ENCODE data around the gene ST6GALNAC4.

The ST6GALNAC4 gene

DNA sequence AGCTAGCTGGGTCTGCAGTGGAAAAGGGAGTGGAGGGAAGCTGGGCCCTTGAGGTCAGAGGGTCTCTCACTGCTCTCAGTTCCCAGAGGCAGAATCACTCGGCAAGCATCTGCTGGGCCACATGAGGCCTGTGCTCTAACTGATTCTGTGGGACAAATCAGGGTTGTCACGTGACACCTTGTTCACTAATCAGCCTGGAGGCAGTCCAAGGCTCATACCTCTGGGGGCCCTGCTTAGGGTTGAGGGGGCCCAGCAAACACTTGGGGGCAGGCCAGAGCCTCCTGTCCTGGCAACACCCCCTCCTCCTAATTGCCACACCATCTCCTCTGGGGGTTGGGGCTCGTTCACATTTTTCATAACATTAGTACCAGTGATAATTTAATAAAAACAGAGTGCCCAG is 29.9 kb upstream of the ST6GALNAC4 start:
- no peak for DNase-seq (ENCODE audit: low read depth in 2 of 2)

DNA sequence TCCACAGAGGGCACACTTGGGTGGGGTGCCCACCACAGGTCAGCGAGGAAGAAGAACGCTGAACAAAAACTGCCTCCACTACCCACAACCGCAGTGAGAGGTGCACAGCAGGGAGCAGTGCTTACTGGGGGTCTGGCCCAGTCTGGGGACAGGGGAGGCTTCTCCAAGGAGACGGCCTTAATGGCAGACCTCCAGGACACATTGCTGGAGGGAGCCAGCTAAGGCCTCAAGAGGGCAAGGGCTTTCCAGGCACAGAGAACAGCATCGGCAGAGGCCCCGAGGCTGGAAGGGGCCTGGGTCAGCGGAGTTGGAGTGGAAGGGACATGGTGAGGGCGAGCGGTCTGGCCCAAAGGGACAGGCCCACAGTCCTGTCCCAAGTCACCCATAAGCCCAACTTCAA is 29.1 kb upstream of the ST6GALNAC4 start:
- no peak for DNase-seq (ENCODE audit: low read depth in 2 of 2)

DNA sequence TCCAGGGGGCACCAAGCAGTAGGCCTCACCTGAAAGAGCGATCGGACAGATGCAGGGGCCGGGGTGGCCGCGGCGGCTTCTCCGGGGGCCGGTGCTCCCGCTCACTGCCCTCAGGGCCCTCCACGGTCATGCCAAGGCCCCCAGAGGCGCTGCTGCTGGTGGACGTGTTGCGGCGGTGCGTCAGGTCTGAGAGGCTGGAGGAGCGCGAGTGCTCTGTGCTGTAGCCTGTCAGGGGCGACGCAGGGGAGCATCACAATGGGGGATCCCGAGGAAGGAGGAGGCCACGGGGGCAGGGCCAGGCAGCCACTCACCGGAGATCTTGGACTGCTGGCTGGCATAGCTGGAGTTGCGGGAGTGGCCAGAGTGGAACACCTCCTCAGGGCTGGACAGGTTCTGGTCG is 28.5 kb upstream of the ST6GALNAC4 start:
- DNase-seq (ENCODE audit: low read depth in 2 of 2), result no peak

DNA sequence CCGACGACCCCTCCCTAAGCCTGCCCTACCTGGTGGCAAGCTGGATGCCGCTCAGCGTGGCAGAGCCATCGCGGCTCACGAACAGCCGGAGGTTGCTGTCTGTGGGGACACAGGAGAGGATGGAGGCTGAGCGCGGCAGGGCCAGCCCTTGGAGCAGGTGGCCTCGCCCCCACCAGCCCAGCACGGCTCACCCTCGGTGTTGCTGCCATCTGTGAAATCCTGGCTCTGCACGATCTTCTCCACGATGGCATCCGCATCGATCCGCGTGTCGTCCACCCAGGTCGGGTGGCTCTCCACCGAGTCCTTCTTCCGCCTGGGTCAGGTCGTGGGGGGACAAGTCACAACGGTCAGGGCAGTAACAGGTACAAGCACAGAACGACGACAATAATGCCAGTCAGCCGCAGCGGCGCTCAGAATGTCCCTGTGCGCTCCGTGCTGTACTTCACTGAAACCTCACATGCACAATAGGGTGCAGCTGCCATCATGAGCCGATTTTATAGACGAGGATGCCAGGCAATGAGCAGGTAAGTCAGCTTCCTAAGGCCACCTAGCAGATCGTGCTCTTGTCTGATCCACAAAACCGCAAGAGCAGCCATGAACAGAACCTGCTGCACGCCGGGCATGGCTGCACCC is 27.9 kb upstream of the ST6GALNAC4 start:
- DNase-seq (ENCODE audit: low read depth in 2 of 2), result no peak

DNA sequence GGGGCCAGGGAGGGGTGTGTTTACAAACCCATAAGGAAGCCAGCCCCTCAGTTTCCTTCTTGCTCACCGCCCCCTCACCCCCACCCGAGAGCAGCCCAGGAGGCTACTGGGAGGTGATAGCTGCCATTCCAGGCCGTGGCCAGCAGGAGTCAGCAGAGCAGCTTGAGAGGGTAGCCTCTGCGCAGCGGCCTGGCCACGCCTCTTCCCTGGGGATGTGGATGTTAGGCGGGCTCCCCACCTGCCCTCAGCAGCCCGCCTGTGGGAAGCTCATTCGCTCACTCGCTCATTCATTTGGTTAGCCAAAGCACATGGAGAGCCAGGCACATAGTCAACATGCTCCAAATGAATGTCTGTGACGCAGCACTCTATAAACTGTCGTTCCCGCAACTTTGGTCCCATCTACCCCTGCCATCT is 26.9 kb upstream of the ST6GALNAC4 start:
- peak; percentile 64 to 82 for DNase-seq (ENCODE audit: low read depth in 2 of 2)

DNA sequence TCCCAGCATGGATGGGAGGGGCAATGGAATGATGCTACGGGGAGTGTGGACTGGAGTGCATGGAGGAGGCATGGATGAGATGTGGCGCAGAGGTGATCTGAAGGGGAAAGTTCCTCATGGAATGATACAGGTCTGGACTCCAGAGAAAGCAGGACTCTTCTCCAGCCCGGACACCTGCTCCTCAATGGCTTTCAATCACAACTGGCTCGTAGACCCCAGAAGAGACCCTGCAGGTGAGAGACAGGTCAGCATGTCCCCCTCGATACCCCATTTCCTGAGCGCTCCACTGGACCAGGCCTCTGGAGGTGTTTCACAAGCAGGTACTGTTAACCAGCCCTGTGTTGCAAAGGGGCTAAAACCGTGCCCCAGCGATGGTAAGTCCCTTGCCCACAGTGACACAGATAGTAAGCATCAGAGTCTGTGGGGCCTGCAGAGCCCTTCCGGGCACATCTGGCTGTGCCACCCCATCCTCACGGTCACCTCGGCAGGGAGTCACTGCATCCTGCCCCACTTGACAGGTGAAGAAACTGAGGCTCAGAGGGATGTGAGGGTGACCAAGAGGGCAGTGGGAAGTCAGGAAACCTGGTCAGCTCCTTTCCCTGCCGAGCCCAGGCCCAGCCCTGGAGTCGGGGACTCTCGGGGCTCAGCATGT is 26.3 kb upstream of the ST6GALNAC4 start:
- DNase-seq (ENCODE audit: low read depth in 2 of 2), result no peak

DNA sequence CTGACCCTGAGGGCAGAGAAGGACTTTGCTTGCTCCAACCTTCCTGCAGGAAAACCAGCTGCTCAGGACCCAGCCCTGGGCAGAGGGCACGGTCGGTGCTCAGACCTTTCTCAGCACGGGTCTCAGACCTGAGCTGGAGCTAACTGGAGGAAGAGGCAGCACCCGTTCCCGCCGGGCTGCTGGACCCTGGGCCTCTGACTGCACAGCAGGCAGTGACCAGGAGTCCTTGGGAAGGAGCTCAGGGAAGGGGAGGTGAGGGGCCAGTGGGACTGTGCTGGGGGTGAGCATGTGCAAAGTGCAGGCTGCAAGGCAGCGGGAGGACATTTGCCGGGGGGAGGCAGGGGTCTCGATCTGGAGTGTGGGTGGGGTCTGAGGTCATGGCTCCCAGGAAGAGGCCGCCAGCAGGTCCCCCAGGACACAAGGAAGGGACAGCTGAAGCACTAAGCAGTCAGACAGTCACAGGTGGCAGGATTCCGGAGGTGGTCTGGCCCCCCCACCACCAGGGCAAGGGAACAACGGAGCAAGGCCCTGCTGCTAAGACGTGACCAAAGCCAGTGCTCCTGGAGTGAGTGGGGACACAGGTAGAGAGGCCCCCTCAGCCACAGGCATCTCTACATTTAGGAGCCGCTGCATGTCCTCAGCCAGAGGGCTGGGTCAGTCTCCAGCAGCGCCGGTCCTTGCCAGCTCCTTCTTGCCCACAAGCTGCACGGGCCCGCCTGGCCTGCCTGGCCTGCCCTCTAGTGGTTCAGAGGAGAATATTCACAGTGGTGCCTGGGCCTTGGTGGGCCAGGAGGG is 25.6 kb upstream of the ST6GALNAC4 start:
- no peak for DNase-seq (ENCODE audit: low read depth in 2 of 2)

DNA sequence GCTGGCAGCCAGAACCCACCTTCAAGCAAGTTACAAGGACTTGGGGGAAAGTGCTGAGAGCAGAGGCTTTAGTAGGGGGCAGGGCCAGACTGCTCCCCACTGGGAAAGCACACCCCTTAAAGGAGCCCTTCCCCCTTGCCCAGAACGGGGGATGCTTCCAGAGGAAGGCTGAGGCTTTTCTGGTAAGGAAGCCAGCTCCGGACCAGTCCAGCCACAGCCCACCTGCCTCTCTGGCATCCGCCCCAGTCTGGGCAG is 25.0 kb upstream of the ST6GALNAC4 start:
- no peak for DNase-seq (ENCODE audit: low read depth in 2 of 2)

DNA sequence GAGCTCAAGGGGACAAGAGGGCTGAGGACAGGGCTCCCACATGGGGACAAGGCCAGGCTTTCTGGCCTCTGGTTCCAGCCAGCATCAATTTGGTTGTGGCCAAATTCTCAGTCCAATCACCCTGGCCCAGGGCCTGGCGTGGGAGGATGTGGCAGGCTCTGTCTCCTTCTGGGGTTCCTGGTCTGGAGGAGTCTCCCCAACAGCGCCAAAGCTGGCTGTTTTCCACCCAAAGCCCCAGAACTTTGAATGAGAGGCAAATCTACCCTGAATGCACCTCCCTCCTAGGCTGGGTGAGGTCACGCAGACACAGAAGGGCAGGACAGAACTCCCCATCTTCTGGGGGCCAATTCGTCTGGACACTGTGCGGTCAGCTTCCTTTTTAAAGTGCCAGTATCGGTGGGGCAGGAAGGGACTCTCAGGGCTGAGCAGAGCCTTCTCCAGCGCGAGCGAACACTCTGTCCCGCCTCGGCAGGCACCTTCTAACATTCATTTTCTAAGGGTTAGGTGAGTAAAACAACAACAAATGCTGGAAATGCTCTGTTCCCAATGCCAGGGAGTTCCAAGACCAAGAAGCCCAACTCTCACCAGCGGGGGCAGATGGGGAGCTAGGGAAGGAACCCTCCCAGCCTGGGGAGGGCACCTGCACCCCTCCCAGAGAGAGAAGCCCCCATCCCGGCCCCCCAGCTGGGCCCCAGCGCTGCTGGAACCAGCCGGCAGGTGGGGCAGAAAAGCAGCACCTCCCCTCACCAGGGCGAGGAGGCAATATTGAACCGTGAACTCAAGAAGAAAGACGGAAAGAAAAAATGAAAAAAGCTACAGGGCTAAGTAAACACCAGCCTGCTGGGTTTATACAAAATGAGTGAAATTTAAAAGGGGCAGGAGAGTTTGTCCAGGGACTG is 24.5 kb upstream of the ST6GALNAC4 start:
- no peak for DNase-seq (ENCODE audit: low read depth in 2 of 2)

DNA sequence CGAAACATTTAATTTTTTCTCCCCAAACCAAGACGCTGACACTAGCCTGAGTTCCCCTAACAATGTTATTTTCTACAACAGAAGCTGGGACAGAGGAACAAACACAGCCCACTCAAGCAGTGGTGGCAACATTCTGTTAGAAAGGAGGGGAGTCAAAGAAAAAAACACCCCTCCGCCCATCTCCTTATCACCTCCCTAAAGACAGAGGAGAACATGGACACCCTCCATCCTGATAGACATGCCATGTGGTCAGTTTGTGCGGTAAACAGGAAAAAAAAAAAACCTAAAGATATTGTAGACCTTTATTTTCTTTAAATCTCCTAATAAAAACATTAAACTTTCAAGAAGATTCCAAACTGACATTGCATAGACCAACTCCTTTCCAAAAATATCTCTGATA is 23.8 kb upstream of the ST6GALNAC4 start:
- no peak for DNase-seq (ENCODE audit: low read depth in 2 of 2)

DNA sequence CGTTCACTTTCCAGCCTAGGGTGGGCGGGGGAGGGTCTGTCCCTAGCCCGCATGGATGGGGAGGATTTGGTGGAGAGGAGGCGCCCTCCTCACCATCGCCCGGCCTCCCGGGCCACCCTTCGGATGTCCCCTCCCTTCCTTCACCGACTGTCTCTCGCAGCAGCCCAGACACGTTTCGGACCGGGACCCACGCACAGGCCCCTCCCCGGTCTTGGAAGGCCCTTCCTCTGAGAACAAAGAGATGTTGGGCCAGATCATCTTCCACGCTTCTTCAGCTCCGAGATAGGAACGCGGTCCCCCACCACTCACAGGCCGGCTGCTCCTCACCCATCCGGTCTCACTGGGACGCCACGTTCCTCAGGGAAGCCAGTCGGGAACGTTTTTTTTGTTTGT is 21.5 kb upstream of the ST6GALNAC4 start:
- DNase-seq (ENCODE audit: low read depth in 2 of 2), result no peak

DNA sequence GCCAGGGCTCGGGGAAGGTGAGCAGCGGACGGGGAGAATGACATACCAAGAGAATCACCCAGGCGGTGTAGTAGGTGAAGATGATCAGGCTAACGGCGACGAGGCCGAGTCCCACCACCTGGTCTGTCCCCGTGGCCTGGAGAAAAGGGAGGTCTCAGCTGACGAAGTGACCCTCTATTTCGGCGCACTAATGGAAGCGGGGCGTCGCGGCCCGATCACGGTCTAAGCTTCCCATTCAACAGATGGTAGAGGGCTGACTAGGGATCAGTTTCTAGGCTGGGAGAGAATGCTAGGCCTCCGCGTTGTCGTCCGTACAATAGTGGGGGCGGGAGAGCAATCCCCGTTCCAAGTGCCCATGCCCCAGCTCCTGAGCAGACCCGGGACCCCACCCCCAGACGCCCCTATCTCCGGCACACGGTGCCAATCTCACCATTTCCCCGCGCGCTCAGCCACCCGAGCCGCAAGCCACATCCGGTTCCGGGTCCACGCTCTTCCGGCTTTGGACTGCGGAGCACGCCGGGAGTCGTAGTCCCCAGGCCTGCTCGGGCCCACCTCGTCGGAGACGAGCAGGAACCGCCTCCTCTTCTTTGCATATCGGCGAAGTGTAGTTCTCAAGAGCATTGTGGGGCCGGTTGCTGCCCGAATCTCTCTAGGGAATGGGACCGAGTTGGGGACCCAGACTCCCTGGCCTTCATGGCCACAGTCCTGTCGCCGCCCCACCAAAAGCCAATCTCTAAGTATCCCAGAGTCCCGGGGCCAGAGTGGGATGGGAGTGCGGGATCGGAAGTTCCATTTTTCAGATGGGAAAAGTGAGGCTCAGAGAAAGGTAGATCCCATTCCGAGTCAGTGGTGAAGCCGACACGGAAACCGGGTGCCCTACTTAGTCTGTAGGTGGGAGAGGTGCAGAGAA is 20.8 kb upstream of the ST6GALNAC4 start, which contains the start of gene DPM2:
Gene DPM2, minus strand, starts transcription at position 467 of the 910 bp plus-strand sequence. Its CDS starts 34 bp downstream, at position 433.
- peak; percentile 77 to 81 for DNase-seq (ENCODE audit: low read depth in 2 of 2)

DNA sequence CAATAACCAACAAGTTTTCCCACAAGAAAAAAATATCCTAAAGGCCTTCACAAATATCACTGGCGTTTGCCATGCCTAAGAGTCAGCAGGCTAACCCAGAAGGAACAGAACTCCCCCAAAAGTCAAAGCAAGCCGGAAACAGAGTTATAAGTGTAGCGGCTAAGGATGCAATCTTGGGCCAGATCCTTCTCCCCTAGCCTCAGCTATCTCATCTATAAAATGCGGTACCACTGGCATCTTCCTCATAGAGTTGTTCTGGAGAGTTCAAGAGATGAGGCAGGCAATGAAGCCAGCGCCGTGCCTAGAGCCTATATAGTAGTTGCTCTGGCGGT is 20.2 kb upstream of the ST6GALNAC4 start:
- DNase-seq (ENCODE audit: low read depth in 2 of 2), result no peak

DNA sequence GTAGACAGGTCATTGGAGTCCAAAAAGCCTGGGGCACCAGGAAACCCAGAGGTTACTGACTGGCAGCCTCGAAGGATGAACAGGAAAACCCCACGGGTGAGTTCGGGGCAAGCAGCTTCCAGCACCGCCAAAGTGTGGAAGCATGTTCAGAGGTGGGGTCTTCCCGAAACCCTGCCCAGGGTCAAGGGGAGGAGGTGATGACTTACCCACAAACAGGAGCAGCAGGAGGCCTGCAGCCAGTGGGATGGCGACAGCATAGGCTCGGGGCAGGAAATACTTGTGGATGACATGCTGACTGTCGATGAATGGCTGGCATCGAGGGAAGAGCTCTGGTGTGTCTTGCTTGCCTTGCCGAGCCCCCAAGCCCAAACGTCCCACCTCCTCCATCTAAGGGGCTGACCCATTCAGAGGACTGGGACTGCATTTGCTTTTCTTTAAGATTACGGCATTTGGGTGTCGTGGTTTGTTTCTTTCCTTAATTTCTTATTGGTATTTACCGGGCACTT is 19.6 kb upstream of the ST6GALNAC4 start:
- DNase-seq (ENCODE audit: low read depth in 2 of 2), result no peak

DNA sequence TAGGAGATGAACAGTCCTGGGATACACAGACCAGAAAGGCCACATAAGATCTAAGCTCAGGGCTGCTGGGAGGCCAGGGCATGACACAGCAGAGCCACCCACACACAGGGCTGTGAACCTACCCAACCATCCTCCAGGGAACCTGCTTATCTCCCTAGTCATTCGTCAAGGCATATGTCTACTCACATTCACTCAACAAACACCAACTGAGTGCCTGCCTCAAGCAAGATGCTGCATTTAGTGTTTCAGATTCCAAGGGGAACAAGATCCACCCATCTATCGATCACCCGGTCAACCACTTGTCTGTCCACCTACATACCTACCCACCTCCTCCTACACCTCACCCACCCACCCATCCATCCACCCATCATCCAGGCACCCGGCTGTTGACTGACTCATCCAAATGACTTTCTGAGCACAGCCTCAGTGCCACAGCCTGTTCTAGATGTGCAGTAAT is 19.0 kb upstream of the ST6GALNAC4 start:
- DNase-seq (ENCODE audit: low read depth in 2 of 2), result no peak

DNA sequence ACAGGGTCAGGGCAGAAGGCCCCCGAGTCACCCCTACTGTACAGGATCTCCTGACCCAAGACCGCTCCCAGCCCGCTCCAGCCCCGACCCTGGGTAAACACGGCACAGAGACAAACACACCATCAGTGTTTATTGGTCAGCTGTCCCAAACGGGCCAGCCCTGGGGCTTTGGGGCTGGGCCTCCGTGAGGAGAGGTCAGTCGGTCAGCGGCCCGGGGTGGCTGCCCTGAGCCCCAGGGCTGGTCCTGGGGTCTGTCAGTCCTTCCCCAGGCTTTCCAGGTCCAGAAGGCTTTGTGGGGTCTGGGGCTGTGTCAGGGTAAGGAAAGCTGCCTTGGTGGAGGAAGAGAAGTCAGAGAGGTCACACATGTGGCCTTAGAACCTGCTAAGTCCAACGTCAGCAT is 18.1 kb upstream of the ST6GALNAC4 start:
- no peak for DNase-seq (ENCODE audit: low read depth in 2 of 2)

DNA sequence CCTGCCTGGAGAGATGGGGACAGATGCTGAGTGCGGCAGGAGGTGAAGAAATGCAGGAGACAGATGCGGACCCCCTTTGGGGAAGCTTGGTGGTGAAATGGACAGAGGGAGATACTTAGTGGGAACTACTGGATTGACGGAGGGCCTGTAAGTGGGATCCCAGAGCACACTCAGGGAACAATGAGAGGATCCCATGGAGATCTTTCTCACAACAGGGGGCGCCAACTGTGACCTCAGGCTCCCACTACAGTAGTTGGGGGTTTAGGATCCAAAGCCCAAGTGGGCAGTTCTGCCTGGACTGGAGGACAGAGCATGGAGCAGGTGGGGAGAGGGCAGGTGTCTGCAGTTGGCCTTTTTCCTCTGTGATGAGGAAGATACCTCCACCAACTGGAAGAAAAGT is 17.4 kb upstream of the ST6GALNAC4 start:
- no peak for DNase-seq (ENCODE audit: low read depth in 2 of 2)

DNA sequence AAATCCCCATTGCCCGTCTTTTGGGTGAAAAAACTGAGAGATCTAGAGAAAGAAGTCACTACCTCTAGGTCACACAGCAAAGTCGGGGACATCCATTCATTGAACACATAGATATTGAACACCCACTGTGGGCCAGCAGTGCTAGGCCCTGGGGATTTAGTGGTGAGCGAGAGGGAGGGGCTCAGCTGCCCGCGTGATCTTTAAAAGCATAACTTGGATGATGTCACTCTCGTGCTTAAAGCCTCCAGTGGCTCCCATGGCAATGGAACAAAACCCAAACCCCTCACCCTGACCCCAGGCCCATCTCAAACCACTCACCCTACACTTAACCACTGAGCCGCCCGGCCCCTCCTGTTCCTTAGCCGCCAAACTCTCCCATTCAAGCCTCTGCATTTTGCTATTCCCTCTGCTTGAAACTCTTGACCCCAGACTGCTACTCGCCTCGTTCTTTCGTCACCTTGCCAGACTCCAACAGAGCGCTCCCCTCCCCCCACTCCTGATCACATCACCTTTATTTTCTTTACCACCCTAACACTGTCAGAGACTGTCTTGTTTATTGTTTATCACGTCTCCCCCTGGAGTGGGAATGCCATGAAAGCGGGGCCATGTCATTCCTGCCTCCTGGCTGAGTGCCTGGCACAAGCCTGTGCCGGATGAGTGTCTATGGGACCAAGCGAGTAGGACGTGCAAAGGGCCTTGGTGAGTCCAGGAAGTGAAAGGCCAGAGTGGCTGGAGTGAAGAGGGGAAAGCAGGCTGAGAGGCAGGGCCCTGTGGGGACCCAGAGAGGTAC is 14.4 kb upstream of the ST6GALNAC4 start:
- no peak for DNase-seq (ENCODE audit: low read depth in 2 of 2)

DNA sequence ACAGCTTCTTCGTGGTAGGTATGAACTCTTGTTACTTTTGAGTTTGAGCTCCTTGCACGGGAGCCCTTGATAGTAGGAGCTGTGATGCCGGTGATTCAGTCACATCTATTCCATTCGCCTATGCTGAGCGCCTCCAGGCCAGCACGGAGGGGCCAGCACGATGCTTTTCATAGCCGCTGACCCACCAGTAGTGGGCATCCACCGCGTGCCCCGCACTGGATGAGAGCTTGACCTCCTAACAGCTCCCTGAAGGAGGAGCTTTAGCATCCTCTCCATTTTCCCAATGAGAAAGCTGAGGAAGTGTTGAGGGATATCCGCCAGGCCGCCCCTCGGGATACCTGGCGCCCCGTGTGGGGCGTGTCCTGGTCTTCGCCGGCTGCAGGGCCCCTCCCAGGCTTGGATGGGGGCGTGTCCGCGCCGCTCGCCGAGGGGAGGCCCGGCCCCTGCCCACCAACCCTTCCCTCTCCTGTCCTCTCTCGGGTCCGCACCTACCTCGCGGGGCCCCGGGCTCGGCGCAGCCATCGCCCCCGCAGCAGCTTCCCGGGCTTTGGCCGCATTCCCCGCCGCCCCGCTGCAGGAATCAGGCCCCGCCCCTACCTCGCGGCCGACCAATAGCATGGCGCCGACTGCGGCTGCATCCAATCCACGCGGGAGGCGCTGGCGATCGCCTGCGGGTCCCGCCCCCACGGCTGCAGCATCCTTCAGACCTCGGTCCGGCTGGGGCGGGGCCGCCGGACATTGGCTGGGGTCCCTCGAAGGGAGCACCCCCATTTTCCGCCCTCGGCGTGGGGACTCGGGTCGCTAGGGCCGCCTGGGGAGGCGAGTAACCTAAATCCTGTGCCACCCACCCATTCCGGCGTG is 13.6 kb upstream of the ST6GALNAC4 start, which contains the start of gene PIP5KL1:
Gene PIP5KL1, minus strand, starts transcription at position 547 of the 861 bp plus-strand sequence. Its CDS starts 25 bp downstream, at position 522.
- peak in 1 of 2 donors; percentile 65 for DNase-seq (ENCODE audit: low read depth in 2 of 2)
